ENCODE data around the gene ZKSCAN2.
A peak's percentile ranks its signal among the peaks of the same experiment; 100 is the strongest.

The ZKSCAN2 gene

DNA sequence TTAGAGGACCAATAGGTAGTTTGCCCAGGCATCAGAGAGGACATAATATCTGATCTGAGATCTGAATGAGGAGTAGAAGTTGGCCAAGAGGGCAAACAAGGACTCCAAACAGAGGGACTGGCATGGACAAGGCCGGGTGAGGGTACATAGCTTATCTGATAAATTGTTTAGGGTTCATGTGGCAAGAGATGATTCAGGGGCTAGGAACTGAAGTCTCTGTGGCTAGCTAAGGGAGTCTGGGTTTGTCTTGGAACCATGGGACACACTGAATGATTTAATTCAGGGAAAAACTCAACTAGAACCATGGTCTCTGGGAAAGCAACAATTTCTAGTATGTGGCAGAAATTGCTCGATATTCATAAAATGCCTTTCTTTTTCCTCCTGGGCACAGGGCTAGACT lies 45.0 kb downstream of the ZKSCAN2 start (continued):
- TF ChIP-seq, protein P1, sequence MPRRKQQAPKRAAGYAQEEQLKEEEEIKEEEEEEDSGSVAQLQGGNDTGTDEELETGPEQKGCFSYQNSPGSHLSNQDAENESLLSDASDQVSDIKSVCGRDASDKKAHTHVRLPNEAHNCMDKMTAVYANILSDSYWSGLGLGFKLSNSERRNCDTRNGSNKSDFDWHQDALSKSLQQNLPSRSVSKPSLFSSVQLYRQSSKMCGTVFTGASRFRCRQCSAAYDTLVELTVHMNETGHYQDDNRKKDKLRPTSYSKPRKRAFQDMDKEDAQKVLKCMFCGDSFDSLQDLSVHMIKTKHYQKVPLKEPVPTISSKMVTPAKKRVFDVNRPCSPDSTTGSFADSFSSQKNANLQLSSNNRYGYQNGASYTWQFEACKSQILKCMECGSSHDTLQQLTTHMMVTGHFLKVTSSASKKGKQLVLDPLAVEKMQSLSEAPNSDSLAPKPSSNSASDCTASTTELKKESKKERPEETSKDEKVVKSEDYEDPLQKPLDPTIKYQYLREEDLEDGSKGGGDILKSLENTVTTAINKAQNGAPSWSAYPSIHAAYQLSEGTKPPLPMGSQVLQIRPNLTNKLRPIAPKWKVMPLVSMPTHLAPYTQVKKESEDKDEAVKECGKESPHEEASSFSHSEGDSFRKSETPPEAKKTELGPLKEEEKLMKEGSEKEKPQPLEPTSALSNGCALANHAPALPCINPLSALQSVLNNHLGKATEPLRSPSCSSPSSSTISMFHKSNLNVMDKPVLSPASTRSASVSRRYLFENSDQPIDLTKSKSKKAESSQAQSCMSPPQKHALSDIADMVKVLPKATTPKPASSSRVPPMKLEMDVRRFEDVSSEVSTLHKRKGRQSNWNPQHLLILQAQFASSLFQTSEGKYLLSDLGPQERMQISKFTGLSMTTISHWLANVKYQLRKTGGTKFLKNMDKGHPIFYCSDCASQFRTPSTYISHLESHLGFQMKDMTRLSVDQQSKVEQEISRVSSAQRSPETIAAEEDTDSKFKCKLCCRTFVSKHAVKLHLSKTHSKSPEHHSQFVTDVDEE (CRISPR knock-in tag; IDR thresholded peaks at IDR 0.05) = no peak
- no peak for TF ChIP-seq CSDC2 (CRISPR knock-in tag; IDR thresholded peaks at IDR 0.05)
- no peak for TF ChIP-seq PPARA (CRISPR knock-in tag; IDR thresholded peaks at IDR 0.05; ENCODE audit: borderline replicate concordance)

DNA sequence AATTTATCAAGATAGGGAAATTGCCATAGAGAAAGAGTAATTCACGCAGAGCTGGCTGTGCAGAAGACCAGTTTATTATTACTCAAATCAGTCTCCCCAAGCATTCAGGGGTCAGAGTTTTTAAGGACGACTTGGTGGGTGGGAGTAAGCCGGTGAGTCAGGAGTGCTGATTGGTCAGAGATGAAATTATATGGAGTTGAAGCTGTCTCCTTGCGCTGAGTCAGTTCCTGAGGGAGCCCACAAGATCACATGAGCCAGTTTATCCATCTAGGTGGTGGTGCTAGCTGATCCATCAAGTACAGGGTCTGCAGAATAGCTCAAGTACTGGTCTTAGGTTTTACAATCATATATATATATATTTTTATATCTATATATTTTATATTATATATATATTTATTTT lies 46.9 kb downstream of the ZKSCAN2 start:
- peak; percentile 60 for ATAC-seq
- no peak for TF ChIP-seq POU6F1 (CRISPR knock-in tag; IDR thresholded peaks at IDR 0.05; ENCODE audit: borderline replicate concordance, low read depth)
- no peak for TF ChIP-seq TOX (CRISPR knock-in tag; IDR thresholded peaks at IDR 0.05; ENCODE audit: borderline replicate concordance)
- TF ChIP-seq ZFP30 (CRISPR knock-in tag; IDR thresholded peaks at IDR 0.05) = no peak
- no peak for TF ChIP-seq BACH2 (CRISPR knock-in tag; IDR thresholded peaks at IDR 0.05; ENCODE audit: borderline replicate concordance)

GRCh38 chr16:25199457-25199856 lies 58.2 kb downstream of the ZKSCAN2 start:
- TF ChIP-seq TCF4 (CRISPR knock-in tag; IDR thresholded peaks at IDR 0.05; ENCODE audit: borderline replicate concordance) (no peak), TOX (CRISPR knock-in tag; IDR thresholded peaks at IDR 0.05; ENCODE audit: borderline replicate concordance) (no peak), CSDC2 (CRISPR knock-in tag; IDR thresholded peaks at IDR 0.05) (no peak), RARB (CRISPR knock-in tag; IDR thresholded peaks at IDR 0.05) (no peak), ZFP30 (CRISPR knock-in tag; IDR thresholded peaks at IDR 0.05) (no peak), ESRRG (CRISPR knock-in tag; IDR thresholded peaks at IDR 0.05) (no peak), CSRNP3 (CRISPR knock-in tag; IDR thresholded peaks at IDR 0.05) (no peak)
- TF ChIP-seq, protein P2, sequence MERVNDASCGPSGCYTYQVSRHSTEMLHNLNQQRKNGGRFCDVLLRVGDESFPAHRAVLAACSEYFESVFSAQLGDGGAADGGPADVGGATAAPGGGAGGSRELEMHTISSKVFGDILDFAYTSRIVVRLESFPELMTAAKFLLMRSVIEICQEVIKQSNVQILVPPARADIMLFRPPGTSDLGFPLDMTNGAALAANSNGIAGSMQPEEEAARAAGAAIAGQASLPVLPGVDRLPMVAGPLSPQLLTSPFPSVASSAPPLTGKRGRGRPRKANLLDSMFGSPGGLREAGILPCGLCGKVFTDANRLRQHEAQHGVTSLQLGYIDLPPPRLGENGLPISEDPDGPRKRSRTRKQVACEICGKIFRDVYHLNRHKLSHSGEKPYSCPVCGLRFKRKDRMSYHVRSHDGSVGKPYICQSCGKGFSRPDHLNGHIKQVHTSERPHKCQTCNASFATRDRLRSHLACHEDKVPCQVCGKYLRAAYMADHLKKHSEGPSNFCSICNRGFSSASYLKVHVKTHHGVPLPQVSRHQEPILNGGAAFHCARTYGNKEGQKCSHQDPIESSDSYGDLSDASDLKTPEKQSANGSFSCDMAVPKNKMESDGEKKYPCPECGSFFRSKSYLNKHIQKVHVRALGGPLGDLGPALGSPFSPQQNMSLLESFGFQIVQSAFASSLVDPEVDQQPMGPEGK (CRISPR knock-in tag; IDR thresholded peaks at IDR 0.05; ENCODE audit: borderline replicate concordance) = no peak
- ATAC-seq = no peak

DNA sequence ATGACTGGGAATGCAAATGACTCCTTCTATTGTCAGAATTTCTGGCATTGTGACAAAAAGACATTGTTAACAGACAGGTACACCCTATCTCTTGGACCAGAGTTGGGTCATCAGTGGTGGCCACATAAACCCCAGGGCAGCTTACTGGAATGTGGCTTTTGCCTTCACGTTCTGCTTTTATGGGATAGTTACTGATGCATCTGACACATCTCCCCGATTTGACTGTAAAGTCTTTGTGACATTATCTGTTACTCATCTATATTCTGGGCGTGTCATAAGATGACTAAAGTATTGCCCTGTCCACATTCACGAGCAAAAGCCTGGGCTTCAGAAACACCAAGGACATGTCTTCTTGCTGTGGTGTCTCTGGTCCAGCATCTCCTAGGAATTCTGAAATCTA lies 59.6 kb downstream of the ZKSCAN2 start:
- ATAC-seq = no peak; the same call in 1 of the 3 replicates
- TF ChIP-seq, protein P2 (CRISPR knock-in tag; IDR thresholded peaks at IDR 0.05; ENCODE audit: borderline replicate concordance) = no peak
- TF ChIP-seq ISL1 (CRISPR knock-in tag; IDR thresholded peaks at IDR 0.05) = no peak
- TF ChIP-seq ZNF8 (CRISPR knock-in tag; IDR thresholded peaks at IDR 0.05) = no peak
- TF ChIP-seq, protein P1 (CRISPR knock-in tag; IDR thresholded peaks at IDR 0.05) = no peak
- no peak for TF ChIP-seq PPARA (CRISPR knock-in tag; IDR thresholded peaks at IDR 0.05; ENCODE audit: borderline replicate concordance)
- TF ChIP-seq GLIS3 (CRISPR knock-in tag; IDR thresholded peaks at IDR 0.05) = no peak
- no peak for TF ChIP-seq CREB5 (CRISPR knock-in tag; IDR thresholded peaks at IDR 0.05; ENCODE audit: low read depth)
- no peak for TF ChIP-seq RARB (CRISPR knock-in tag; IDR thresholded peaks at IDR 0.05)
- TF ChIP-seq CSRNP3 (CRISPR knock-in tag; IDR thresholded peaks at IDR 0.05) = no peak
- TF ChIP-seq SNAI2 (CRISPR knock-in tag; IDR thresholded peaks at IDR 0.05) = no peak
- TF ChIP-seq ZNF70 (CRISPR knock-in tag; IDR thresholded peaks at IDR 0.05) = no peak
- no peak for TF ChIP-seq ESRRG (CRISPR knock-in tag; IDR thresholded peaks at IDR 0.05)
- TF ChIP-seq ZC3H10 (CRISPR knock-in tag; IDR thresholded peaks at IDR 0.05) = no peak
- TF ChIP-seq ZNF565 (CRISPR knock-in tag; conservative IDR thresholded peaks at IDR 0.05; ENCODE audit: low read depth) = no peak

All from SK-N-SH treated with all-trans-retinoic acid at 6 μM for 48 hours (cell line).